ENCODE results near the gene MYCL. TPM values are rescaled to one million over a fixed set of nuclear protein-coding genes. Genes with fewer than 3 reads are reported as not detected.

Gene MYCL
- total and polyA plus RNA-seq, 2 of the 13 experiments (the other 11 are each of a cell fraction or from before 2014, with no cell fraction given), result 0.31 to 1.7 TPM

DNA sequence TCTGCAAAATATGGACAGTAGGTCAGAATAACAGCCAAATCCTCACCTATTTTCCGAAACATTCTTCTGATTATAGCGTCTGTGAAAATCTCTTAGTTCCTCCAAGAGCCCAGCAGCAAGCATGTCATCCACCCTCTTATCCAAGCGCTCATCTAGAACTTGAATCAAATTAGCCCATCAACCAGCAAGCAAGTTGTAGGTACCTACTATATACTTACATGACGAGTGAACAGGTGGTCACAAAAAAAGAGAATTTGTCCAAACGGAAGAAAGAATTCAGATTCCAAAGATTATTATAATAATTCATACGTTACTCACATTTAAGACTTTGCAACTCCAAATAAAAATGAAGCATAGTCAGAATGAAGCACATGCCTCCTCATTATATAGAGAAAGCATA, 53.8 kb downstream of the MYCL start:
- H4K20me1 ChIP-seq (ENCODE audit: insufficient read depth, low read length), result peaks cover 11% of the 10 kb centered on the region
- no peak overlapping the region for H3K4me3 ChIP-seq (replicated peaks in 1 of 3; ENCODE audit: insufficient read depth in 1 of 3, low read depth in 2 of 3, low read length in 3 of 3)
- no peak overlapping the region for H2AFZ ChIP-seq (ENCODE audit: low read length)
- peaks cover 3% of the 10 kb centered on the region for H3K79me2 ChIP-seq (ENCODE audit: insufficient read depth, low read length)
- no peaks in the 10 kb centered on the region for H3K9me3 ChIP-seq (ENCODE audit: low read length)
- no TSS peak for BruUV-seq (replicated peaks)
- 95% methylated on average over 6 of the region's 6 CpGs for WGBS (ENCODE audit: low lambda C conversion rate)
- H3K4me1 ChIP-seq (ENCODE audit: insufficient read depth, low read length), result peaks cover 42% of the 10 kb centered on the region
- ChIA-PET POLR2A (no interaction called here), CTCF (ENCODE audit: low intra/inter-chr PET ratio, low total read pairs) (no interaction called here)
- H3K27me3 ChIP-seq (ENCODE audit: control insufficient read depth in 1 of 2, insufficient read depth in 2 of 2, low read length in 2 of 2), result no peaks in the 10 kb centered on the region
- H3K36me3 ChIP-seq (replicated peaks in 1 of 2; ENCODE audit: control insufficient read depth in 1 of 2, insufficient read depth in 2 of 2, low read length in 2 of 2), result peaks cover 10 to 38% of the 10 kb centered on the region in 2 experiments
- in situ Hi-C loops (cut with HindIII; ENCODE audit: extremely low pct_ligation_motif_present, low pct_unique_long_range_greater_than_20kb) (no loop called here), intact Hi-C loops (cut with micrococcal nuclease; ENCODE audit: unreplicated experiment) (no loop called here)
- no peak overlapping the region for H3K27ac ChIP-seq (ENCODE audit: extremely low read length, insufficient read depth, low read length)
- ATAC-seq, result no peak
- no peak for FAIRE-seq
- H3K4me2 ChIP-seq (ENCODE audit: low read depth, low read length), result no peak overlapping the region
- TF ChIP-seq ZNF335 (CRISPR knock-in tag; IDR thresholded peaks at IDR 0.05) (no peak), ZNF10 (CRISPR knock-in tag; IDR thresholded peaks at IDR 0.05; ENCODE audit: borderline replicate concordance, low read depth) (no peak), ERF (CRISPR knock-in tag; IDR thresholded peaks at IDR 0.05) (no peak), ZIK1 (CRISPR knock-in tag; IDR thresholded peaks at IDR 0.05; ENCODE audit: borderline replicate concordance, low read depth) (no peak), TERF1 (CRISPR knock-in tag; IDR thresholded peaks at IDR 0.05) (no peak), DZIP1 (CRISPR knock-in tag; IDR thresholded peaks at IDR 0.05) (no peak), ZNF678 (CRISPR knock-in tag; IDR thresholded peaks at IDR 0.05) (no peak), ZNF776 (CRISPR knock-in tag; IDR thresholded peaks at IDR 0.05) (no peak), AGO1 (IDR thresholded peaks at IDR 0.05; ENCODE audit: low read depth, low read length, poor library complexity, severe bottlenecking) (no peak), FLYWCH1 (CRISPR knock-in tag; IDR thresholded peaks at IDR 0.05) (no peak)
- TF ChIP-seq, protein P1, sequence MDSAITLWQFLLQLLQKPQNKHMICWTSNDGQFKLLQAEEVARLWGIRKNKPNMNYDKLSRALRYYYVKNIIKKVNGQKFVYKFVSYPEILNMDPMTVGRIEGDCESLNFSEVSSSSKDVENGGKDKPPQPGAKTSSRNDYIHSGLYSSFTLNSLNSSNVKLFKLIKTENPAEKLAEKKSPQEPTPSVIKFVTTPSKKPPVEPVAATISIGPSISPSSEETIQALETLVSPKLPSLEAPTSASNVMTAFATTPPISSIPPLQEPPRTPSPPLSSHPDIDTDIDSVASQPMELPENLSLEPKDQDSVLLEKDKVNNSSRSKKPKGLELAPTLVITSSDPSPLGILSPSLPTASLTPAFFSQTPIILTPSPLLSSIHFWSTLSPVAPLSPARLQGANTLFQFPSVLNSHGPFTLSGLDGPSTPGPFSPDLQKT (CRISPR knock-in tag; IDR thresholded peaks at IDR 0.05; ENCODE audit: borderline replicate concordance), result no peak
- TF ChIP-seq, protein P2, sequence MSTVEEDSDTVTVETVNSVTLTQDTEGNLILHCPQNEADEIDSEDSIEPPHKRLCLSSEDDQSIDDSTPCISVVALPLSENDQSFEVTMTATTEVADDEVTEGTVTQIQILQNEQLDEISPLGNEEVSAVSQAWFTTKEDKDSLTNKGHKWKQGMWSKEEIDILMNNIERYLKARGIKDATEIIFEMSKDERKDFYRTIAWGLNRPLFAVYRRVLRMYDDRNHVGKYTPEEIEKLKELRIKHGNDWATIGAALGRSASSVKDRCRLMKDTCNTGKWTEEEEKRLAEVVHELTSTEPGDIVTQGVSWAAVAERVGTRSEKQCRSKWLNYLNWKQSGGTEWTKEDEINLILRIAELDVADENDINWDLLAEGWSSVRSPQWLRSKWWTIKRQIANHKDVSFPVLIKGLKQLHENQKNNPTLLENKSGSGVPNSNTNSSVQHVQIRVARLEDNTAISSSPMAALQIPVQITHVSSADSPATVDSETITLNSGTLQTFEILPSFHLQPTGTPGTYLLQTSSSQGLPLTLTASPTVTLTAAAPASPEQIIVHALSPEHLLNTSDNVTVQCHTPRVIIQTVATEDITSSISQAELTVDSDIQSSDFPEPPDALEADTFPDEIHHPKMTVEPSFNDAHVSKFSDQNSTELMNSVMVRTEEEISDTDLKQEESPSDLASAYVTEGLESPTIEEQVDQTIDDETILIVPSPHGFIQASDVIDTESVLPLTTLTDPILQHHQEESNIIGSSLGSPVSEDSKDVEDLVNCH (CRISPR knock-in tag; IDR thresholded peaks at IDR 0.05), result no peak
- TF ChIP-seq, protein P3, sequence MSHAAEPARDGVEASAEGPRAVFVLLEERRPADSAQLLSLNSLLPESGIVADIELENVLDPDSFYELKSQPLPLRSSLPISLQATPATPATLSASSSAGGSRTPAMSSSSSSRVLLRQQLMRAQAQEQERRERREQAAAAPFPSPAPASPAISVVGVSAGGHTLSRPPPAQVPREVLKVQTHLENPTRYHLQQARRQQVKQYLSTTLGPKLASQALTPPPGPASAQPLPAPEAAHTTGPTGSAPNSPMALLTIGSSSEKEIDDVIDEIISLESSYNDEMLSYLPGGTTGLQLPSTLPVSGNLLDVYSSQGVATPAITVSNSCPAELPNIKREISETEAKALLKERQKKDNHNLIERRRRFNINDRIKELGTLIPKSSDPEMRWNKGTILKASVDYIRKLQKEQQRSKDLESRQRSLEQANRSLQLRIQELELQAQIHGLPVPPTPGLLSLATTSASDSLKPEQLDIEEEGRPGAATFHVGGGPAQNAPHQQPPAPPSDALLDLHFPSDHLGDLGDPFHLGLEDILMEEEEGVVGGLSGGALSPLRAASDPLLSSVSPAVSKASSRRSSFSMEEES (CRISPR knock-in tag; IDR thresholded peaks at IDR 0.05), result no peak
- TF ChIP-seq, protein P4, sequence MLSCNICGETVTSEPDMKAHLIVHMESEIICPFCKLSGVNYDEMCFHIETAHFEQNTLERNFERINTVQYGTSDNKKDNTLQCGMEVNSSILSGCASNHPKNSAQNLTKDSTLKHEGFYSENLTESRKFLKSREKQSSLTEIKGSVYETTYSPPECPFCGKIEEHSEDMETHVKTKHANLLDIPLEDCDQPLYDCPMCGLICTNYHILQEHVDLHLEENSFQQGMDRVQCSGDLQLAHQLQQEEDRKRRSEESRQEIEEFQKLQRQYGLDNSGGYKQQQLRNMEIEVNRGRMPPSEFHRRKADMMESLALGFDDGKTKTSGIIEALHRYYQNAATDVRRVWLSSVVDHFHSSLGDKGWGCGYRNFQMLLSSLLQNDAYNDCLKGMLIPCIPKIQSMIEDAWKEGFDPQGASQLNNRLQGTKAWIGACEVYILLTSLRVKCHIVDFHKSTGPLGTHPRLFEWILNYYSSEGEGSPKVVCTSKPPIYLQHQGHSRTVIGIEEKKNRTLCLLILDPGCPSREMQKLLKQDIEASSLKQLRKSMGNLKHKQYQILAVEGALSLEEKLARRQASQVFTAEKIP (CRISPR knock-in tag; IDR thresholded peaks at IDR 0.05; ENCODE audit: borderline replicate concordance), result no peak
- no peak overlapping the region for H3K9ac ChIP-seq (ENCODE audit: insufficient read depth, low read depth, low read length)
- DNase-seq (ENCODE audit: low spot score), result no peak
